Cerebellar cortex (tissue), 1 donor: ENCODE data around the gene SMARCB1.
"Not testable (repeated sequence)": the region's sequence is repeated elsewhere in the genome, so short reads cannot be mapped to it uniquely, and the experiment has no call there.

Source experiments
- DNase-seq: peaks from one replicate; pipeline ENCODE4 v3.0.0-alpha.2; 2015; ENCODE audit warnings: low spot score

SMARCB1 gene

DNA sequence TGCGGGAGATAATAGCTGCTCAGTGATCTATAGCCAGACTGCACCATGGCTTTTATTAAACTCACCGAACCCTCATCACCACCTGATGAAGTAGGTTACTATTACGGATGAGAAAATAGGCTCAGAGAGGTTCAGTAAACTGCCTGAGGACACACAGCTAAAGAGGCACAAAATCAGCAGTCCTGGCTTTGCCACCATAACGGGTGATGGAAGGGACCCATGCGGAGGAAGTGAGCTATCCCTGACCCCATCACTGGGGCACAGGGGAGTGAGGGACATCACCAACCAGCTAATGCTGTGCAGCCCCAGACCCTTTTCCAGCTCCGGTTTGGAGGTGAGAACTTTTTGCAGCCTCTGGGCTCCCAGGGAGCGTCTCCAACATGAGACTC is 59.3 kb downstream of the SMARCB1 start:
- DNase-seq, result no peak

- DNase-seq, result no peak
Measured at GRCh38 chr22:23847310-23847920, 60.6 kb downstream of the SMARCB1 start.

- DNase-seq, result no peak
Measured at GRCh38 chr22:23847991-23848864, 61.5 kb downstream of the SMARCB1 start.

DNA sequence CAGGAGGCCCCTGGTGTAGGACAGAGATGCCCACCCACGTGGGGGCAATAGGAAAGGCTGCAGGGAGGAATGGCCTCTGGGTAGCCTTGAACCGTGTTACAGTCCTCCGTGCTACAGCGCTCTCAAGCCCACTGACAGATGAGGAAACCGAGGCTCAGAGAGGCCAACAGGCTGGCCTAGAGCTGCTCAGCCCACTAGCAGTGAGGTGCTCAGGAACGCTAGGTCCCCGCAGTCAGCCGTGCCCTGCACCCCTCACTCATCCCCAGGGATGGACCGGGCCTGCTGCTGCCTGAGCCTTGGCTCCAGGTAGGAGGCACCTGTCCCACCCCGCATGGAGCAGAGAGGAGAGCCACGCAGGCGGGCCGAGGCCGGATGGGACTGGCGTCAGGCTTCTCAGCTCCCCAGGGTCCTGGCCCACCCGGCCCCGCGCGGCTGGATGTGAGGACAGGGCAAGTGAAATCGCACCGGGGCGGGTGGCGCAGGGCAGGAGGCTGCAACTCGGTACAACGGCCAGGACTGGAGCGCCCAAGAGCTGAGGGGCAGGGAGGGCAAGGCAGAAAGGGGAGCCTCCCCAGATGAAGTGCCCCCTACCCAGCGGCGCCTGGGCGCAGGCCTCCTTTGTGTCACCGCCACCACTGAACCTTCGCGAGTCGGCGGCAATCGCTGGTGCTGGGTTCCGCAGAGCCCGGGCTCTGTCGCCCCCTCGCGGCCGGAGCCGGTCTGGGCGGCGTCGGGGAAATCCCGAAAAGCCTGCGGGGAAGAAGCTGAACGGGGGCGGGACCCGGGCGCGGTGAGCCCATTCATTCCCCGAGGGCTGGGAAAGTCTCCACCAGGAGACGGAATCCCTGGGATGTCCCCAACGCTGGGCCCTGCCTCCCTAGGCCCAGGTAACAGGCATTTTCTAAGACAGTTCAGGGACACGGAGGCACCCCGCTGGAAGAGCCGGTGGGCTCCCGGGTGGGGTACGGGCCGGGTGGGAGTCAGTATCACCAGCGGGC is 62.5 kb downstream of the SMARCB1 start:
- peak; percentile 66 for DNase-seq

GRCh38 chr22:23850136-23850611 is 63.4 kb downstream of the SMARCB1 start:
- no peak for DNase-seq

DNA sequence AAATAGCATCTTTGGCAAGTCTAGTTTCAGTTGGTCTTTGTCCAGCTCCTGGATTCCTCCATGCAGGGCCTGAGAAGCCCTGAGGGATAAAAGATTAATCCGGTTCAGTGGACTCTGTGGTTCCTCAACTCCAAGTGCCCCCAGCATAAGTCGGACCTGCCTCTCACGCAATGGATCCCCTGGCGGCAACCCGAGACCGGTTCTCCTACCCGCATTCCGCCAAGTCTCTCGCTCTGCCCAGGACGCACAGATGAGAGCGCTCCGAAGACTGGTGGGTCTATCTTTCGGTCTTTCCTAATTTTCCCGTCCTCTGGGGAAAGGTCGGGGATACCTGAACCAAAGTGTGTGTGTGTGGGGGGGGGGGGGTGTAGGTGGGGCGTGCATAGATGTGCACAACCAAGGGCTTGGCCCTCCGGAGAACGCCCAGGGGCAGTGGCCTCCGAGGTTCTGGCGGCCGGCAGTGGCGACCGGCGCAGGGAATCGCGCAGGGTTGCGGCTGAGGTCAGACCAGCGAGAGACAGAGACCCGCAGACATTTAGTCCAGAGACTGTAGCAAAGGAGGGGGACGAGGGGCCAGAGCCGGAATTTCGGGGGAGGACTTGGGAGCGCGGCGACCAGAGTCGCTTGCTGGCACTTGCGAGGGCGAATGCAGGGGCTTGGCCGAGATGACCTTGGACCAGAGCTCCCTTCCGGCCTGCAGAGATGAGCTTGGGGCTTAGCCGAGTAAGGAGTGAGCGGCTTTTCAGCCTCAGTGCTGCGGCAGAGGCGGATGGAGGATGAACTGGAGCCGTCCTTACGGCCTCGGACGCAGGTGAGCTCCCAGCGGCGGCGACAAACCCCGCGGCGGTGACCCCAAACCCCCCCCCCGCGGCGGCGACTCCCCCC is 70.2 kb downstream of the SMARCB1 start:
- DNase-seq, result peak; percentile 66

GRCh38 chr22:23857606-23858483 is 71.1 kb downstream of the SMARCB1 start, which contains the start of gene SLC2A11:
TSS of gene SLC2A11 (plus strand) at chr22:23857875. CDS start at chr22:23858000, 125 bp downstream.
- DNase-seq, result peak; percentile 93

DNA sequence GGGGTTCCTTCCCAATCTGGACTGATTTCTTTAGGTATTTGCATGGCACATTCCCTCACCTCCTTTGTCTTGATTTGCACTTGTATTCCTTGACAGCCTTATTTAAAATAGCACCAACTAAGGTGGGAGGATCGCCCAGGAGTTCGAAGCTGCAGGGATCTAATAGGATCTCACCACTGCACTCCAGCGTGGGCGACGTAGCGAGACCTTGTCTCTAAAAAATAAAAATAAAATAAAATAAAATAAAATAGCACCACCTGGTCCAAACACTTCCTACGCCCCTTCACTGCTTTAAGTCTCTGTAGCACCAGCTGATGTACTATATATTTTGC is 71.7 kb downstream of the SMARCB1 start:
- DNase-seq, result no peak

DNA sequence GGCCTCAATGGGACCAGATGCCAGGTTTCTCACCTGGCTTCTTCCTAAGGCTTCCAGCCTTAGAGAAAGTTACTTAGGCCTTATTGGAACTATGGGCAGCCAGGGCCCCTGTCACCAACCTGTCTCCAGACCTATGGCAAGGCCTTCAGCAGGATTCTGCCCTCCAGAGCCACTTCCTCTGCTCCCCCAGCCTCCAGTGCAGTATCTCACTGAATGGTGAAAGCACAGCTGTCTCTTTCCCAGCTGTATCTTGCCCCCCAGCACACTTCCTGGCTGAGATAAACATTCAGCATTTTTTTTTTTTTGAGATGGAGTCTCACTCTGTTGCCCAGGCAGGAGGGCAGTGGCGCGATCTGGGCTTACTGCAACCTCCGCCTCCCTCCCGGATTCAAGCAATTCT is 72.4 kb downstream of the SMARCB1 start:
- DNase-seq, result no peak

DNA sequence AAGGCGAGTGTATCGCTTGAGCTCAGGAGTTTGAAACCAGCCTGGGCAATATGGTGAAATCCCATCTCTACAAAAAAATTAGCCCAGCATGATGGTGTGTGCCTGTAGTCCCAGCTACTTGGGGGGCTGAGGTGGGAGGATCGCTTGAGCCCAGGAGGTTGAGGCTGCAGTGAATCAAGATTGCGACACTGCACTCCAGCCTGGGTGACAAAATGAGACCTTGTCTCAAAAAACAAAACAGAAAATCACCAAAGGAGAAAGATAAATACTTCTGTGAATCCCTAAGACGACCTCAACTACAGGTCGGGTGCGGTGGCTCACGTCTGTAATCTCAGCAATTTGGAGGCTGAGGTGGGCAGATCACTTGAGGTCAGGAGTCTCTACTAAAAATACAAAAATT is 73.4 kb downstream of the SMARCB1 start:
- DNase-seq, result not testable (repeated sequence)

- DNase-seq, result no peak
Measured at GRCh38 chr22:23862103-23862502, 75.3 kb downstream of the SMARCB1 start.

GRCh38 chr22:23864499-23865154 is 77.9 kb downstream of the SMARCB1 start:
- not testable (repeated sequence) for DNase-seq

DNA sequence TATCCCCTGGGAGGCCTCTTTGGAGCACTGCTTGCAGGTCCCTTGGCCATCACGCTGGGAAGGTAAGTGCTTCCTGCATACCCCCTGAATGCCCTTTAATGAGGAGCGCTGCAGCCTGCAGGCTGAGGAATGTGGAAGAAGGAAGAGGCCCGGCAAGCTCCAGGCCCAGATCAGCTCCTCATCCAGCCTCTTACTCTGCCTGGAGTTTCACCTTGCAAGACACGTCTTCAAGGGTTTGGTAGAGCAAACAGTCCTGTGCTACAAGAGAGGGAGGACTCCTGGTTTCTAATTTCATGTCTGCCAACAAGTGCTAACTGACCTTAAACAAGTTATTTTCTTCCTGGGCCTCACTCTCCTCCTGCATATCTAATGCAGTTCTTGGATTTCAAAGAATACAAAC is 81.8 kb downstream of the SMARCB1 start:
- DNase-seq, result no peak

GRCh38 chr22:23874871-23875270 is 88.1 kb downstream of the SMARCB1 start:
- no peak for DNase-seq

- no peak for DNase-seq
Measured at GRCh38 chr22:23875801-23876200, 89.0 kb downstream of the SMARCB1 start.

DNA sequence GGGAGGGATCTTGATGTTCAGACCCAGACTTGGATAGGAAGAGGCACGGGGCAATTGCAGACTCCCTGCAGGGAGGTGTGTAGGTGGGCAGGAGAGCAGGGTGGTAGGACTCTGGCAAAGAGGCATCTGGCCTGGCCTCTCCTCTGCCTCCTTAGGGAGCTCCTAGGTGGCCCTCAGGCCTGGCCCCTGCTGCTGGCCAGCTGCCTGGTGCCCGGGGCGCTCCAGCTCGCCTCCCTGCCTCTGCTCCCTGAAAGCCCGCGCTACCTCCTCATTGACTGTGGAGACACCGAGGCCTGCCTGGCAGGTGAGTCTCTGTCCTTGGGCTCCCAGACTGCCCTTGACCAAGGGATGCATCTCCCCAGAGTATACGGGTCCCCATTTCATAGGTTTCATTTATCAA is 90.8 kb downstream of the SMARCB1 start:
- no peak for DNase-seq

- DNase-seq, result no peak
Measured at GRCh38 chr22:23878219-23878618, 91.5 kb downstream of the SMARCB1 start.

DNA sequence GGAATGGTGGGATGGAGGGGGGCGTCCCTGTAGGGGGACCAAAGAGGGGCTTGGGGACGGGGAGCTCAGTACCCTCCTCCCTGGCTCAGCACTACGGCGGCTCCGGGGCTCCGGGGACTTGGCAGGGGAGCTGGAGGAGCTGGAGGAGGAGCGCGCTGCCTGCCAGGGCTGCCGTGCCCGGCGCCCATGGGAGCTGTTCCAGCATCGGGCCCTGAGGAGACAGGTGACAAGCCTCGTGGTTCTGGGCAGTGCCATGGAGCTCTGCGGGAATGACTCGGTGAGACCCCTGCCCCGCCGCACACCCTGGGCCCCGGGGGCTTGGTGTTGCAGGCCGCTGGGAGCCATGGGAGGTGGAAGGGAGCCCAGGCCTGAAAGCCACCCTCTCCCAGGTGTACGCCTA is 95.6 kb downstream of the SMARCB1 start:
- peak; percentile 28 for DNase-seq

DNA sequence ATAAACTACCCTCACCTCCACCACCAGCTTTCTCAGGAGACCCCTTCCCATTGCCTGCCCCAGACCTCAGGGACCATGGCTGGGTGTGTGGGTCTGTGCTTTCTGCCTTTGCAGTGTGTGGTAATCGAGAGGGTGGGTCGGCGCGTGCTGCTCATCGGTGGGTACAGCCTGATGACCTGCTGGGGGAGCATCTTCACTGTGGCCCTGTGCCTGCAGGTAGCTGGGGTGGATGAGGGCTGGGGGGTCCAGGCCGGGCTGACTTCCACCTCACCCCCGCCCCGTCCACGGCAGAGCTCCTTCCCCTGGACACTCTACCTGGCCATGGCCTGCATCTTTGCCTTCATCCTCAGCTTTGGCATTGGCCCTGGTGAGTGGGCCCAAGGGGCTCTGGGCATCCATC is 96.9 kb downstream of the SMARCB1 start:
- no peak for DNase-seq

DNA sequence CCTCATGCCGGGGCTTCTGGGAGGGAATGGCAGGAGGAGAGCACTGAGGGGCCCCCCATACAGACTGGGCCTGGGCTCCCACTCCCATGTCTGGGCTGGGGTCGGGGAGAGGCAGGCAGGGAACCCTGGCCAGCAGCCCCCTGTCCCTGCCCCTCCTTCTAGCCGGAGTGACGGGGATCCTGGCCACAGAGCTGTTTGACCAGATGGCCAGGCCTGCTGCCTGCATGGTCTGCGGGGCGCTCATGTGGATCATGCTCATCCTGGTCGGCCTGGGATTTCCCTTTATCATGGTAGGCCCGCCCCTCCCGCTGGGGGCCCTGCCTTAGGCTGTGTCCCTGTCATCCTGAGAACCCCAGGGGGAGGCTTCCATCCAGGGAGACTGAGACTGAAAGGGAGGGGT is 97.4 kb downstream of the SMARCB1 start:
- DNase-seq, result peak; percentile 54
